ENCODE results near the gene LSR.

GRCh38 chr19:35256566-35256965, 7.8 kb downstream of the LSR start:
- TF ChIP-seq CTCF (IDR thresholded peaks at IDR 0.05) = no peak
- no peak for TF ChIP-seq POLR2A (IDR thresholded peaks at IDR 0.05)
- TF ChIP-seq EP300 (IDR thresholded peaks at IDR 0.05) = no peak
- TF ChIP-seq POLR2AphosphoS5 (IDR thresholded peaks at IDR 0.05) = no peak

All from suprapubic skin (tissue), 4 donors.